Endothelial cell of umbilical vein (primary cell): ENCODE data around the gene HUWE1.

Source experiments
- CTCF ChIP-seq, 2 donors: IDR thresholded peaks; 1 replicate in 1 of 2; 2 replicates in 1 of 2; pipeline ENCODE4 v1.5.1; 2011; ENCODE audit warnings: low read length in 2 of 2, mild to moderate bottlenecking in 2 of 2, moderate library complexity in 2 of 2, control low read depth in 1 of 2, inconsistent platforms in 1 of 2, low read depth in 1 of 2; ENCODE audit not compliant: insufficient read depth in 1 of 2; ENCODE audit errors: extremely low read depth in 1 of 2
- JUN ChIP-seq: IDR thresholded peaks from 2 replicates; pipeline ENCODE4 v1.6.1; 2011; ENCODE audit warnings: borderline replicate concordance, low read depth; ENCODE audit not compliant: insufficient read length, insufficient read depth
- MYC ChIP-seq: IDR thresholded peaks from one replicate; pipeline ENCODE4 v1.6.1; 2011; ENCODE audit warnings: mild to moderate bottlenecking, low read depth, low read length

DNA sequence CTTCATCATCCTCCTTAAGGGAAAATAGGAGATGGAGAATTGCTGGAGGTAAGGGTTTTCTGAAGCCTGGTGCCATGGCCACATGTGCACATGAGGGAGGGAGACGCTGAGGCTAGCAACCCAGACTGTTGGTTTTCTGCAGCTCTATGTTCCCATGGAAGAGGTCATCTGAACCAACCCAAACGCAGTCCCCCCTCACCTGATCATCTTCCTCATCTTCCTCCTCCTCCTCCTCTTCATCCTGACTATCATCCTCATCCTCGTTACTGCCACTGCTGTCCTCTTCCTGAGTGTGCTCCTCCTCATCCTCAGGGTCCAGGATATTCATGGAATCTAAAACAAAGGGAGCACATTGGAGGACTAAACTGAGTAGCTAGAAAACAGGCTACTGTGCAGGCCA lies 124.6 kb downstream of the HUWE1 start:
- TF ChIP-seq MYC (no peak), CTCF (IDR thresholded peaks at IDR 0.05; ENCODE audit: extremely low read depth in 1 of 2, insufficient read depth in 1 of 2, low read depth in 1 of 2, low read length in 2 of 2) (no peak), JUN (no peak)
